ENCODE results near the gene RNF220.
A peak's percentile ranks its signal among the peaks of the same experiment; 100 is the strongest.

RNF220 gene

DNA sequence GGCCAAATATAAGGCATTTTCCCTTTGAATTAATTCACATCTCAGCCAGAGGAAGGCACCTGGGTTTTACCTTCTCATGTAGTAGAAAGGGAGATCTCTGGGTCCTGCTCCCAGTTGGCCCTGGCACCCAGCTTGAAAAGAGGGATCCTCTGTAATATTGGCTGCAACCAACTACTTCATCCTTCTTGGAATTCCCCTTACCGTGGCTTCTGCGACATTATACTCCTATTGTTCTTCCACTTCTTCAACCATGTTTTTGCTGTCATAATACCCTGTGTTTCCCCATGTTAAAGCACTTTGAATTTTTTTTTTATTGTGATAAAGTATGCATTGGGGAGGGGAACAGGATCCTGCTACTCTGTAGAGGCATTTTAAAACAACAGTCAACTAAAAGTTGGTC, 26.8 kb downstream of the RNF220 start:
- DNase-seq (ENCODE audit: low read depth, low spot score), result no peak

DNA sequence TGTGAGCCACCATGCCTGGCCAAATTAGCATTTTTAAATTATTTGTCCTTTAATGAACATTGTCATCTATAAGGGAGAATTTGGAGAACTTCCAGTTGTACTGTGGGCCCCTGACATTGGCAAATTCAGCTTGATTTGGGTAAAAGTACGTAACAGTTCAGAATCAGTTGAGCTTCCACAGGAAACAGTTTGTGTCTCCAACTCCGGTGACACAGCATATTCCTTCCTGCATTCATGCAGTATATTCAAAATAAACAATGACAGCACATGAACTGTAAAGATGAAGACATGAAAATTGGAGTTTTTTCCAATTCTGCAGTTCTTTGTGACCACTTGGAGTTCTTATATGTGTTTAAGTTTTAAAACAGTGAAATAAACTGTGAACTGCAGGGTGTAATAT, 28.2 kb downstream of the RNF220 start:
- no peak for DNase-seq (ENCODE audit: low read depth, low spot score)

DNA sequence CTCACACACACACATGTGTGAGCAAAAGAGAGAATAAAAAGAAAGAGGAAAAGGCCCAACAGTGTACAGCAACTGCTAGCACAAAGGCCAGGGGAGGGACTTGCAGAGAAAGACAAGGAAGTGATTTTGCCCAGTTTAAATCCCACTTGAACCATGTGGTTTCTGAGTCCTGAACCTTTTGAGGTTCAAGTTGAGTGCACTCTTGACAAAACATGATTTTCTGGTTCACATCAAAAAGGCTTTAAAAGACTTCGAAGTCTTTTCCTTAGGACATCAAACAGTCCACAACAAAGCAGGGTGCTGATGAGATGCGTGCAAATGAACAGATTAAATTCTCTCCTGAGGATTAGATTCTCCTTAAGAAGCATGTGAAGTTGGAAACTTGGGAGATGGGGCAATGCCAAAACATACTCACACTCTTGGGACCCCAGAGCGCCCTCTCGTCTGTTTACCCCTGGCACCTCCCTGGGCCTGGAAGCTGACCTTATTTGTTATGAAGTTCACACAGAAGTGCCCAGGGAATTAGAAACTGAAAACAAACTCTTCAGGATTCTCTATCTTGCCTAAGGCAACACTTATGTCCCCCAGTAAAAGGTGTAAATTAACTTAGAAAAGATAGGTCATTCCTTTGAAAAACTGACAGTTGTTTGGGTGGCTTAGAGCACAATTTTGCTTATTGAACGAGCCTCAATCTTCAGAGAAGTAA, 31.5 kb downstream of the RNF220 start:
- no peak for DNase-seq (ENCODE audit: low read depth, low spot score)

DNA sequence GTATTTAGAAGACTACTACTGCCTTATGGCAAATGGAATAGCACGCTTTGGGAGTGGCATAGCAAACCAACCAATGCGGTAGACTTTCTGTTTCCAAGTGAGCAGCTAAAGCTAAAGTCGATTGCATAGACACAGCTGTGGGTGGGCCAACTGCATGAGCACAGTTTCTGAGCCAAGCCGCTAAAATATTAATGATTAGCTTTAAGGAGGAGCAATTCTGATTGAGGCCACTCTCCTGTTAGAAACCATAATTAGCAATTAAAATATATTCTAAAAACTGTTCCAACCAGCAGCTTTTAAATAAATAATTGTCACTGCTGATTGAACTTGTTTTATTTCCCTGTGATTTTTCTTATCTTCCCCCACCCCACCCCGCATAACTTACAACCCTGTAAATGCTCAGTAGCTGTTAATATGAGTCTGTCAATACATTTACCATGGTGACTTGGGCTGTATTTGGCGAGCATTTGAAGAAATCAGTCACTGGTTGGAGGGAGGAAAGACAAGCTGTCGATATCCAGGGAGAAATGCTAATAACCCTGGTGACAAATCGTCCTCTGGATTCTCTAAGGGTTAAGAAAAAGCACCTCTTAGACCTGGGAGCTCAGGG, 32.2 kb downstream of the RNF220 start:
- no peak for DNase-seq (ENCODE audit: low read depth, low spot score)

DNA sequence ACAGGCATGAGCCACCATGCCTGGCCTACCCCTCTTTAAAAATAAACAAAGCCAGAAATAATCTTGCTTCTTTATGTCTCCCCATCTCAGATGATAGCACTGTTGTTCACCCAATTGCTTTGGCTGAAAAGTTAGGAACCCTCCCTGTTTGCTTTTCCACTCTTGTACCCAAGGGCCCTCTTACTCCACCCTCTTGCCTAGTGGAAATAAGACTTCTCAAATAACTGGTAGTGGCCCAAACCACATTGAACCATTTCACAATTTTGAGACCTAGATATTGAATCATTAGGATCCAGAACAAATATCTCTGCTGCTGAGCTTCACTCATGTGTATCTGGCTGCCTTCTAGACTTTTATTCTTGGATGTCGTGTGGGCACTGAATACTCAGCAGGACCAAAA, 37.7 kb downstream of the RNF220 start:
- no peak for DNase-seq (ENCODE audit: low read depth, low spot score)

DNA sequence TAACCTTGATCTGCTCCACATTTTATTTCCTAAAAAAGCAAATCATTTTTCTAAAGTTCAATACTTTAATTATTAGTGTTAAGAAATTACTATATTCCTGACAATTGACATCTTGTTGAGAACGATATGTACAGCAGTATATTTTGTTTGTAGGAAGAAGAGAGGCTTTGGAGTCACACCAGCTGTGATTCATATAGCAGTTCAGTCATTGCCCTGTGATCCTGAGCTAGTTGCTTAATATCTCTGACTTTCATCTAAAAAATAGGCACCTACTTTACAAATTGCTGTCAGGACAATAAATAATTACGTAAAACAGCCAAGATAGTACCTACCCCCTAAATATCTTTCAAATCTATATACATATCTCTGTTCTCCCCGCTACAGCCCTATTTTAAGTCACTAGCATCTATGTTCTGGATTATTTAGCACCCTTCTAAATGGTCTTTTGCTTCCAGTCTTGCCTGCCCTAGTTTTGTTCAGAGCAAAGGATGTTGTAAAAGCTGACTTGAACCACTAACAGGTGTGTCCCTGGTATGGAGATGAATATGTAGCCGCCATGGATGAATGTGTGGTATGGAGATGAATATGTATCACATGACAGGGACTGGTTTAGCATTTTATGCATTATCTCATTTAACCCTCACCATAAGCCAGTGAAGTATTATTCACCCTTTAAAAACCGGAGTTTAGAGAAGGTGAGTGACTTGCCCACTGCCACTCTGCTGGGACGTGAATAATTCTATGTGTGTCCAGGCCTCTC, 42.2 kb downstream of the RNF220 start:
- no peak for DNase-seq (ENCODE audit: low read depth, low spot score)

DNA sequence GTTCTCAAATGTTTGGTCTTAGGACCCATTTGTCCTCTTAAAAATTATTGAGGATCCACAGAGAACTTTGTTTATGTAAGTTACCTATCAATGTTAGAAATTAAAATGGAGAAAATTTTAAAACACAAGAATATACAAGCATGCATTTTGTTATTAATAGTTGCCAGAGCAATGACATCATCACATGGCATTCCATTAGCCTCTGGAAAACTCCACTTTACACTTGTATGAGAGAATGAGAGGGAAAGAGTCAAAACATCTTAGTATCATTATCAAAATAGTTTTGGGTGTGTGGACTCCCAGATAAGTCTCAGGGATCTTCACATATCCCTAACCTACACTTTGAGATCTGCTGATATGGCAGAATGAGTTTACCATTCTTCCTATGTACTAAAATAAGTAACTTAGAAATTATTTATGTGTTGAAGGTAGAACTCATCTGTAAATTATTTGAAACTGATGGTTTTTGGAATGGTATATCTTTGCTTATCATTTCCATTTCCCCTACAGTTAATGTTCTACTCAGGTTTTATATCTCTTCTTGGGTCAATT, 48.8 kb downstream of the RNF220 start:
- DNase-seq (ENCODE audit: low read depth, low spot score), result no peak

DNA sequence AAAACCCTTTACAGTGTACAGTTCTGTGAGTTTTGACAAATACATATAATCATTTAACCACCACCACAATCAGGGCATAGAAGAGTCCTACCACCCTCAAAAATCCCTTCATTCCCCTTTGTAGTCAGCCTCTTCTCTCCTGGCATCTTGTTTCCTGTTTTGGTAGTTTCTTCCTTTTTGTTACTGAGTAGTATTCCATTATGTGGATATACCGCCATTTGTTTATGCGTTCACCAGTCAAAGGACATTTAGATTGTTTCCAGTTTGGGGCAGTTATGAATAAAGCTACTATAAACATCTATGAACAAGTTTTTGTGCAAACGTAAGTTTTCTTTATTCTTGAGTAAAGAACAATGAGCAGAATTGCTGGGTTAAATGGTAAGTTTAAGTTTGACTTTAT, 49.6 kb downstream of the RNF220 start:
- DNase-seq (ENCODE audit: low read depth, low spot score), result no peak

DNA sequence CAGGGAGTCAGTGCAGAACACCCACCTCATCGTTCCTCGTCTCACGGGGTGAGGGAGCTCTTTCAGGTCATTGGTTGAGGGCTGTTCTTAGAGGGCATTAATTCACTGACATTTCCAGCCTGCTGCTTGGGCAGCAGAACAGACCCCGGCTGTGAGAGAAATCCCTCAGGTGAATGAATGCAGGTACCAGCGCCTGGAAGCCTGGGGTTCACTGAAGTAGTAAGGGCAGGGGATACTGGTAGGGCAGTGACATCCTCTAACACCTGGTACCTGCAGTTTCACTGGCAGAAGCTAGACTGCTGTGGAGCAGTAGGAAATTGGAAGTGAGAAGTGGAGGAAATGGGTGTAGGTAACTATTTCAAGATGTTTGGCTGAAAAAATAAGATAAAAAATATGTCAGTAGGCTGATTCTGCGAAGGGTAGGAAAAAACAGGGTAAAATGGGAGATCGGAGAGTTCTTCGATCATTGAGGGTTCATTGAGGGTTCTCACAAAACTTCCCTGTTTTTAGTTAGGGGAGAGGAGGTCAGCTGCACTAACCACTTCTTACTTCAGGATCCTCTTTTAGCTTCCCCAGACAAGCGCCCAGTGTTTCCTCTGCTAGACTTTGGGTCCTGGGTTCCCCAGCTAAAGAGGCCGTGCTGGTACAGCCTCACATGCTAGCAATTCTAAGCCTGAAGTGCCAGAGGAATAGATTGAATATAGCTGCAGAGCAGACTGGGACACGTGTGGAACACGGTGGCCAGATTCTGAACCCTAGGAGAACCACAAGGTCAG, 55.2 kb downstream of the RNF220 start:
- DNase-seq (ENCODE audit: low read depth, low spot score), result no peak

DNA sequence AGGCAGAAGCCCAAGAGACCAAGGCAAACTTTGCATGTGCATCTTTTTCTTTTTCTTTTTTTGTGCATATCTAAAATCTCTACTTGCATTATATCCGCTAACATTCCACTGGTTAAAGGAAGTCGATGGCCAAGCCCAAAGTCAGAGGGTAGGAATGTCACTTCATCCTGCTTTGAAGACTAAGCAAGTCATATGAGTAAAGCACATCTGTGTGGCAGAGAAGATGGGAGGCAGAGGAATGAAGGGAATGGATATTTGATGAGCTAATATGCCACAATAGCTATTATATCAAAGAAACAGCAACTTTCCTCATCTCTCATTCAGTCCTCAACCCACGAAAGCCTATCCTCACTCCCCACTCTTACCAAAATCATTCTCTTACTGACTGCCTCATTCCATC, 59.3 kb downstream of the RNF220 start:
- no peak for DNase-seq (ENCODE audit: low read depth, low spot score)

DNA sequence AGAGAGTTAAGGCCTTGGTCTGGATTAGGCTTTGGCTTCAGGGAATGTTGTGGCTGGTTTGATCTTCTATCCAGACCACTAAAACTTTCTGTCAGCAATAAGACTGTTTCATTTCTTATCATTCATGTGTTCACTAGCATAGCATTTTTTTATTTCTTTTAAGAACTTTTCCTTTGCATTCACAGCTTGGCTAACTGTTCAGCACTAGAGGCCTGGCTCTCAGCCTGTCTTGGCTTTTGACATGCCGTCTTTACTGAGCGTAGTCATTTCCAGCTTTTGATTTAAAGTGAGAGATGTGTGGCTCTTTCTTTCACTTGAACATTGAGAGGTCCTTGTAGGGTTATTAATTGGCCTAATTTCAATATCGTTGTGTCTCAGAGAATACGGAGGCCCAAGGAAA, 62.5 kb downstream of the RNF220 start:
- no peak for DNase-seq (ENCODE audit: low read depth, low spot score)

DNA sequence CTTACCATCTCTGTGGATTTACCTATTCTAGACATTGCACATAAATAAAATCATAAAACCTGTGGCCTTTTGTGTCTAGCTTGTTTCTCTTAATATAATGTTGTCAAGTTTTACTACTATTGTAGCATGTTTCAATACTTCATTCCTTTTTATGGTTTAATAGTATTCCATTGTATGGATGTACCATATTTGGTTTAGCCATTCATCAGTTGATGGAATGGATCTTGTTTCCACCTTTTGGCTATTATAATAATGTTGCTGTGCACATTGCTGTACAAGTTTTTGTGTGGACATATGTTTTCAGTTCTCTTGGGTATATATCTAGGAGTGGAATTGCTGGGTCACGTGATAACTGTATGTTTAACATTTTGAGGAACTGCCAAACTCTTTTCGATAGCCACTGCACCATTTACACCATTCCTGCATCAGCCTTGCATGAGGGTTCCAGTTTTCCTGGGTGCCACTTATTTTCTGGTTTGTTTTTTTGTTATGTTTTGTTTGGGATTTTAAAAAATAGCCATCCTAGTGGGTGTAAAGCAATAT, 66.9 kb downstream of the RNF220 start:
- no peak for DNase-seq (ENCODE audit: low read depth, low spot score)

DNA sequence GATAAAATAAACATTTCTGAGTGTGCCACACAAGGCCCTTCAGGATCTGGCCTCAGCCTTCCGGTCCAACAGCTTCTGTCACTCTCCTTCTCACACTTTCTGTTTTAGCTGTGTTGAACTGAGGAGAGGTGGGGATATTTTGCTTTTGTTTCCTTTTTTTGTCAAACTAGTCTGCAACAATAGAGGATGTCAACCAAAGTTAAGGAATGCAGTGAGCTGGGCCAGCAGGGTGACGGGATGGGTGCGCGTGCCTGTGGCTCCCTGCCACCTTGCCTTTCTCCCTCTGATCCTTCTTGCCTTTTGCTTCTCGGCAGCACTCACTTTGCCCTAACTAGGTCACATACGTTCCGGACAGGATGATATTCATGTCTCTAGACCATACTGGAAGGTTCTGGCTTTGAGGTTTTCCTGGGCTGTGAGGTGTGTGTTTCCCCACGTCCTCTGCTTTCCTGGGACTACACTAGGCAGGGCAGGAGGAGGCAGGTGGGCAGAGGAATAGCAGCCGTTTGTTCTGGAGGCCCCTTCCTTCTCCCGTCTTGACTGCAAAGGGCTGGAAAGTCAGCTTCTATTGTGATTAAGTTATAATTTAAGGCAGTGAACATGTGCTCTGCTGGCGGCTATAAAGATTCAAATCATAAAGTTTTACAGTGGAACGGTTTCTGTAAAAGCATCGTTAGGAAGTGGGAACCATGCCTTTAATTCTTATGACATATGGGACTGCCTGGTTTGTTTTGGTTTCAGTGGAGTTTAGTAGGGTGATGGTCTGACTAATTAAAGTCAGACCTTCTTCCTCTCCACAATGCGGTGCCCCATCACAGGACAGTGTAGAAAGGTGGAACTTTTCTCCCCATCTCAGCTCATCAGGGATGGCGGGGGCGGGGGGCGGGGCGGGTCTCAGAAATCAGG, 67.8 kb downstream of the RNF220 start:
- no peak for DNase-seq (ENCODE audit: low read depth, low spot score)

DNA sequence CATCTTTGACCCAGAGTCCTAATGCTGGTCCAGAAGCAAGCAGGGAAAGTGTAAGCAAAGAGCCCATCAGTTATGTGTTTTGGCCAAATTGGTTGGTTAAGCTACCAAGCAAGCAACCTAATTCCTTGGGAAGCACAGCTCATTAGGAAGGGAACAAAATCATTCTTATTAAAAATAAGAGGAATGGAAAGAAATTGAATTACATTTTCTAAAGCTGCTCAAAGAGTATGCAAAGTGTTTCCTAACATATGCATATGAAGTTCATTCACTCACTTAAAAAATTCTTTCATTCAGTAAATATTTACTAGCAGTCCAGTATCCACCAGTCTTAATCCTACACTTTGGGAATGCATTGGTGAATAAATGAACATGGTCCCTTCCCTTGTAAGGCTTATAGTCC, 71.8 kb downstream of the RNF220 start:
- DNase-seq (ENCODE audit: low read depth, low spot score), result no peak

DNA sequence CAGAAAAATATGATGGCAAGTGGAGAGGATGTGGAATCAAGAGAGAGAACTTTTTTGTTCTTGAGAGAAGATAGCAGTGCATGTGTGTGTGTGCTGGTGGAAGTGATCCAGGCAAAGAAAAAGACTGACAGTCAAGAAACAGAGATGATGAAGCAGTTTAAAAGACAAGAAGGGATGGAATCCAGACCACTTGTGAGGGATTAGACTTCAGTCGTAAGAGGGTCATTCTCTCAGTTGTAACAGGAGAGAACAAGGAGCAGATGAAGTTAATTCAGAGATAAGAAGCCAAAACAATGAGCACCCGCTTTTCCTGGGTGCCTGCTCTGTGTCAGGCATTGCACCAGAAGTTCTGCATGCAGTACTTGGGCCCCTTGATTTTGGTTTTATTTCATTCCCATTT, 76.6 kb downstream of the RNF220 start:
- DNase-seq (ENCODE audit: low read depth, low spot score), result no peak

DNA sequence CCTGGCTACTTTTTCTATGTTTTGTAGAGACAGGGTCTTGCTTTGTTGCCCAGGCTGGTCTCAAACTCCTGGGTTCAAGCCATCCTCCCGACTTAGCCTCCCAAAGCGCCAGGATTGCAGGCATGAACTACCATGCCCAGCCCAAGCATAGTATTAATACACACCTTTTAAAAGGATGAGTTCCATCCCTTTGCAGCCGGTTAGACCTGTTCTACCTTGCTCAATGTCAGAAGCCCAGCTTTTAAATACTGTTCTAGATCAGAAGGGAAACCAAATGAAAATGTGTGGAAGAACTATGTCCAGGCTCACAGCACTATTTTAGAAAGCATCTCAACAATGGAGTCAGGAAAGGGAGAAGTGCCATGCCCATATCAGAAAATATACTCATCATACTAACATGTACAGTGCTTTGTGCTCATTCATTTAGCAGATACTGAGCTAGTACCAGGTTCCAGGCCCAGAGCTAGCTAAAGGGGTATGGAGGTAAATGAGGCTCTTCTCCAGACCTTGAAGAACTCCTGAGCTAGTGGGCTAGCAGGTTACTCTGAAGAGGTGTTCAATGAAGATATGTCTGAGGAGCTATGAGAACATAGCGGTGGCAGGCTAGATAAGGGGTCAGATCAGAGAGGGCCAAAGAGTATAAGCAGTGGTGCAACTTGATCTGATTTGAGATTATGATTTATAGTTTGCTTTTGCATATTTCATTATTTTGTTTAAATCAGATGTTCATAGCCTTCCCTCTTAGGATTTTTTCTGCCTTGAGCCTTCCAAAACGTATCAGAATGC, 78.2 kb downstream of the RNF220 start:
- no peak for DNase-seq (ENCODE audit: low read depth, low spot score)

DNA sequence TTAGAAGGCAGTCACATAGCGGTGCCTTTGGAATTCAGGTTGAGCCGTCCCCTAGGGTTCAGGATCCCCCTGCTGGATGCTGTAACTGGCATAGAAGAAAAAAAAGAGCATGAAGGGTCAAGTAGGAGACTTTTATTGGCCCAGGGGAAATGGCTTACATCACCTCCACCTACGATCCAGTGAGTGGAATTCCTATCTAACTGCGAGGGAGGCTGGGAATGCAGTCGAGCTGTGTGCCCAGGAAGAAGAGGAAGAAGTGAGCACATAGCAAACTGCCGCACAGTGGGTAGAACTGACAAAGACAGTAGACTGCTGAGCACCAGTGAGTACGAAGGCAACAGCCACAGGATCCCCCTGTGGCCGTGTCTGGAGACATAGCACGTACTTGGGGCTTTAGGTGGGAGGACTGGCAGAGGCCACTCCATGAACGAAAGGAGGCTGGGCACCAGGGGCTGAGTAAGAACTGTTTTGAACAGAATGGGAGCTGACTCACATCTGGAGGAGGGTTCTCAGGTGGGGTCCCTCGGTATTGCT, 79.2 kb downstream of the RNF220 start:
- DNase-seq (ENCODE audit: low read depth, low spot score), result no peak

DNA sequence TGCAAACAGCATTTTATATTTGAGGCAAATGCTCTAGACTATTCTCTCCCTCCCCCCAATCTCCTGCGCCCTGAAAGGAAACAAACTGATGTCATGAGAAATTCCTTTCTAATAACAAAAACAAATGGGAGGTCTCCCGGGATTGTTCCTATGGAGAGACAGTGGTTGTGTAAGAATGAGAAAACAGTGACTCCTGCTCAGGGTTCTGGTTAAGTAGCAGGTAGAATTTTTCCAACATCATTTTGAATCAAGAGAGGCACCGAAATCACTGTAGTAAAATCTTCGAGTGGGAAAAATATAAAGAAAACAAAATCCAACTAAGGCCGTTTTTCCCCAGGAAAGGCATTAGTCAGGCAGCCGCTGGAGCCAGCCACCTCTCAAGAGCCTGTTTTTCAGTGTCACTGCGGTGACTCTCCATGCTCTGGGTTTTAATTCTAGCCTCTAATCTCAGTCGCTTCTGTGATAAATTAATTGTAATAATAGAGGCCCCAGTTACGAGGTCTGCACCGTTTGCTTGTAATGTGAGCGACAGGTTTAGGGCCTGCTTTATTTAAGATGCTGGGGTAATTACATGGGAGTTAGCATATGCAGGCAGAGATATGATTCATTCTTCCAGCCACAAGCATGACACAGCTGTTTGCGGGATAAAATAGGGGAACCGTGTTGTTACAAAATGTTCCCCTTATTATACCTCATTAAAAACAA, 80.3 kb downstream of the RNF220 start:
- DNase-seq (ENCODE audit: low read depth, low spot score), result peak; percentile 38

DNA sequence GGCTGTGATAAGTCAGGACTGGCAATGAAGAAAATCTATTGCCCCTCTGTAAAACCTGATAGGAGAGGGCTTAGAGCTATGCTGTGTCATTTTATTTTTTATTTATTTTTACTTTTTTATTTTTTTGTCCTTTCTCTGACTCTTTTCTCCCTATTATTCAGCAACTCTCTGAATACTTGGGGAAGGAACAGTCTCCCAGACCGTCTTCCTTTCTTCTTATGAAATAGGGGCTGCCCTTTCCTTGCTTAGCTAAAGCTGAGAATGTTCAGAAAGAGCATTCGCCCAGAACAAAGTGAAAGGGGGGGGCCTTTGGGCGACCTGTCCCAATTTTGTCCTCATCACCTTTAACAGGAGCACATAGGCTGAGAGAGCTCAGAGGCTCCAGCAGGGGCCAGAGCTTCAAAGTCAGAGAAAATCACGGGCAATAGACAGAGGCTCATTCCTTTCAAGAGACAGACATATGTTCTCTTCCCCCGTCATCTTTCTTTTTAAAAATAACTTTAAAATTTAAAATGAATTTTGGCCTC, 80.9 kb downstream of the RNF220 start:
- no peak for DNase-seq (ENCODE audit: low read depth, low spot score)

Data from brain pericyte (primary cell).